Endothelial cell of hepatic sinusoid (primary cell): ENCODE data around the gene MAPK8.

ENCODE experiments used
- in situ Hi-C: cut with HindIII; loops from 2 replicates; pipeline ENCODE4 v1.10.0; 2017; ENCODE audit warnings: low sequenced_read_pairs

MAPK8 gene

DNA sequence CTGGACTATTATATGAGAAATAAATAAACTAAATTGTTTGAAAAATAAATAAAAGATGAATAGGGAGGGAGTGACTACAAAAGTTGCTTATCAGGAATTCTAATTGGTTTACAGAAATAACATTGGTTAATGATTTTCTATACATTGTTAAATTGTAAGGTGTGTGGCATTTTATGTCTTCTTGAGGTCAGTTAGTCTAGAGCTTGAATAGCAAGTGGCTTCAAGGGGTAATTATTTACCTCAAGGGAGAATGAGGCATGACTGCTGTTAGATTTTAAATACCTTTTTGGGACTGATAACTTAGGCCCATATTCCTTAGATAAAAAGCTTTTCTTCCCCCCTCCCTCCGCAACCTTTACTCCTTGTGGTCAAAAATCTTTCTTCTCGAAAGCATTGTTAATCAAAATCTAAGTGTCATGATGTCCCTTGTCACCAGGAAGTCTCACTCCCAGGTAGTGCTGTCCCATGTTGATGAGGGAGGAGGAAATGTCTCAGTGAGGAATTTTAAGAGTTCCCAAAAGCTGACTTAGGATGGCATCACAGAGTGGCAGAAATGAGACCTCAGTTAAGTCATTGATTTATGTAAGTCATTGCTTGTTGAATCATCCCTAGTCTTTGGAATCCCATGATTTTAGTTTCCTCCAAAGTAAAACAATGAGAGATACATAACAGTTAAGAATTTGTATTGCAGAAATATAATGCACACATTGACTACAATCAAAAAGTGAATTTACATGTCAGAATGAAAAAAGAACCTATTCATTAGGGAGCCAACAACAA lies 71.5 kb downstream of the MAPK8 start:
- in situ Hi-C loops = no loop called here

DNA sequence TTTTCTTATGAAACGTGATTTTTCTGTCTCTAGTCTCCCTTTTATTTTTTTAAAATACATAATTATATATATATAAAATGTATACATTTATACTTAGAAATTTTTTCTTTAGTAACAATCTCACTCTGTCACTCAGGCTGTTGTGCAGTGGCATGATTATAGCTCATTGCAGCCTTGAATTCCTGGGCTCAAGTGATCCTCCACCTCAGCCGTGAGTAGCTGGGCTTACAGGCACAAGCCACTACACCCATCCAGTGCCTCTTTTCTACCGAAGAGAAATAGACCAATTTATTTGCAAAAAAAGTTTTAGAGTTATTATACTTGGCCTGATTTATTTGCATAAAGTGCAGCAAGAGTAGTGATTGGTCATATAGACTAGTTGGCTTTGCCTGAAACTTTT lies 72.2 kb downstream of the MAPK8 start:
- in situ Hi-C loops = no loop called here

DNA sequence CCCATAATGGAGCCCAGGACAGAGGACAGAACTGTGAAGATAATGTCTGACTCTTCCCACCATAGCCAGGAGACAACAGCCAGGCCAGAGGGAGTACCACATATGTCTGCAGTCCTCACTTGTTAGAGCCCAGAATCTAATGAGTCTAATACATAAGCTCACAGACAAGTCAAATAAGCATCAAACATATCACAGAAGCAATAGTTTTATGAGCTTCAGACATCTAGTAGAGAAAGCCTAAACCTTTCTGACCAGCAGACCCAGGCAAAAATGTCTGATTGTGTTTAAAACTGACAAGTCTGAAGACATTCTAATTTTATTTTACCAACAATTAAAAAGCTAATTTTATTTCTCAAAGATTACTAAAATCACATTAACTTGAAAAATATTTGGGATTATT lies 75.5 kb downstream of the MAPK8 start:
- in situ Hi-C loops = no loop called here

GRCh38 chr10:48382982-48383381 lies 76.5 kb downstream of the MAPK8 start:
- in situ Hi-C loops = no loop called here

DNA sequence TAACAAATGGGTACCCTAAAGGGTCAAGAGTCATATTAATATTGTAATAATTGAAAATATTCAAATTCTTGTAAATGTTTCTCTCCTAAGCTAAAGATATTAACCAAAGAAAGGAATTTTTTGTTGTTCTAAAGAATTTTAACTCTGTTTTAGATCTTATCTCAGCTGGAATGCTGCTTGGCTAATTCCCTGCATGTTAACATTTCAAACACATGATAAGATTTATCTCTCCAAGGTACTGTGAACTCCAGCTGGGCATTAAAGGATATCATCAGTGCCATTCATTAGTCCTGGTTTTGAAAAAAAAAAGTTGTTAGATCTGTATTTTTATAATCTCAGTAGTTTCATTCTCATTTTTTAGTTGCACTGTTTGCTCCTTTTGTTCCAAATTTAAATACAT lies 76.9 kb downstream of the MAPK8 start:
- in situ Hi-C loops = no loop called here

- in situ Hi-C loops = no loop called here
Measured at GRCh38 chr10:48384699-48384982, 78.2 kb downstream of the MAPK8 start.

GRCh38 chr10:48389272-48389671 lies 82.8 kb downstream of the MAPK8 start:
- in situ Hi-C loops = no loop called here

DNA sequence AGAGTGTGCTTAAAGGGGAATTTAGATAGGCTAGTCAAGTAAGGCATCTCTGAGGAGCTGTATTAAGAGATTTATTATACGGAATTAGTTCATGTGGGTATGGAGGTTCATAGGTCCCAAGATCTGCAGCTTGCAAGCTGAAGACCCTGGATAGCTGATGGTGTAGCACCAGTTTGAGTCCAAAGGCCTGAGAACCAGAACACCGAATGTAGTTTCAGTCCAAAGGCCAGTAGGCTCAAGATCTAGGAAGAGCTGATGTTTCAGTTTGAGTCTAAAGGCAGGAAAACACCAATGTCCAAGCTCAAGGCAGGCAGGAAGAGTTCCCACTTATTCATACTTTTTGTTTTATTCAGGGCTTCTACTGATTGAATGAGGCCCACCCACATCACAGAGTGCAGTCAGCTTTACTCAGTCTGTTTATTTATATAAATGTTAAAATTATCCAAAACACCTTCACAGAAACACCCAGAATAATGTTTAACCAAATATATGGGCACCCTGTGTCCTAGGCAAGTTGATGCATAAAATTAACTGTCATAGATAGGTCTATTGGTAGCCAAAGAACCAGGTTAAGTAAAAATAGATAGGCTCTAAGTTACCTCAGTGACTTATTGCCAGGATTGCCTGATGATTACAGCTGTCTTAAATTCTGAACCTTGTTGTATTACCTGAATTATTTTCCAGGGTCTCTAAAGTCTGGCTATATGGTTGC lies 83.5 kb downstream of the MAPK8 start:
- in situ Hi-C loops = no loop called here

- in situ Hi-C loops = no loop called here
Measured at GRCh38 chr10:48390558-48390871, 84.0 kb downstream of the MAPK8 start.

- in situ Hi-C loops = no loop called here
Measured at GRCh38 chr10:48390933-48391845, 84.7 kb downstream of the MAPK8 start.

GRCh38 chr10:48391994-48392393 lies 85.5 kb downstream of the MAPK8 start:
- in situ Hi-C loops = no loop called here

GRCh38 chr10:48398261-48398660 lies 91.8 kb downstream of the MAPK8 start:
- in situ Hi-C loops = no loop called here

DNA sequence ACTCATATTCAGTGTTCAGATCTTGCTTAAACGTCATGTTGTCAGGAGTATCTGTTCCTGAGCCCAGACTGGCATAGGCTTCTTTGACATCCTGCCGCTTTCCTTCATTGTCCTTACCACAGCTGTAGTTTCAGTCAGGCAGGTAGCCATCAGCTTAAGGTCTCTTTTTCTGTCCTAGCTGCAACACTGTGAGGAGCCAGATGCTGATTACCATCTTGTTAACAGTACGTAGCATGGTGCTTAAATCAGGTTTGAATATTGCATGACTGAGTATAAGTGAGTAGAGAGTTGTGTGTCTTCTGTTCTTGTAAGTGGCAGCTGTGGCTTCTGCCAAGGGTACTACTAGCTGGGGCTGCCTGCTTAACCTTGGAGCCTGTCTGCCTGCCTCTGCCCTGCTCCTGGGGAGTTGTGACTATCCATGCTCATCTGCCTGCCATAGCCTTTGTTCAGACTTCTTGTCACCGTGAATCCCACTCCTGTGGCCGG lies 92.6 kb downstream of the MAPK8 start:
- in situ Hi-C loops = no loop called here

DNA sequence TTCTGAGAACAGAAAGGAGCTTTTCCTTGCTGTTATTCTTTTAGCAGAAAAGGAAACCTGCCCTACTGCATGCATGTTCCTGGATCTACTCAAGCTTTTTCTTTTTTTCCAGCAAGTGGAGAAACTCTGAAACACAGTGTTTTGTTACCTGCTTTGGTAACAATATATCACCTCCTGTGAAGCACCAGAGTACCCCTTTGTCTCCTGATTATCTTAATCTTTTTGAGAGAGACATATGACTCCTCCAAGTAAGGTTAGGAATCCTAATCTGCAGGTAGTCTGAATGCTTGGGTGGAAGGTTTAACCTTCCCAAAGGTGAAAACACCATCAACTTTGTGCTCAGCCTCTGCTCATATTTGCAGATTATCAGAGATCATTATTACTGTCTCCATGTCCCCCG lies 93.1 kb downstream of the MAPK8 start:
- in situ Hi-C loops = no loop called here

DNA sequence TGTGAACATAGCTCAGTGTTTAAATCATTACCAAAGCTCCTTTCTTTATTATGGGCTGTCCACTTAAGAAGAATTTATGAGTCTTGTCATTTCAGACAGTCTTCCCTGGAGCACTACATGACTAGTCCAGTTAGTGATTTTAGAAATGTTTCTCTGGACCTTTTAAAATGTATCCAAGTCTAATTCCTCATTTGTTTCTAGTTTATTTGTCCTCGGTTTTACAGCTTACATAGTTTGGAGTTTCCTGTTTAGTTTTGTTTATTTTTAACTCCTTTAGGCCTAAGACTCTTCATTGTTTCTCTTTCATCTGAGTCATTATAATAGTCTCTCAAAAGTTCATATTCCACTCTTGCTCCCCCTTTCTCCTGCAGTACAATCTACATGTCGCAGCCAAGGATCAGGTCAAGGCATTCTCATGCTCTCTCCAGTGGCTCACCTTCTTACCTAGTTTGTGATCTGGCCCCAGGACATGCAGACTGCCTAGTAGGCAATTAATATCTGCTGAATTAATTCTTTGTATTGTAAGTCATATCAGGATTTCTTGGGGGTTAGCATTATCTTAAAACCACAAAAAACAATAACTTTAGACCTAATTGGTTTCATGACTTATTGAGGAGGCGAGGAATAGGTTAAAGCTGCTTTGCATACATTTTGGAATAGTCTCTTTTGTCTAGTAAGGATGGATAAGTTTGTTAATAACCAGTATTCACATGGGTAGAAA lies 93.8 kb downstream of the MAPK8 start:
- in situ Hi-C loops = no loop called here

DNA sequence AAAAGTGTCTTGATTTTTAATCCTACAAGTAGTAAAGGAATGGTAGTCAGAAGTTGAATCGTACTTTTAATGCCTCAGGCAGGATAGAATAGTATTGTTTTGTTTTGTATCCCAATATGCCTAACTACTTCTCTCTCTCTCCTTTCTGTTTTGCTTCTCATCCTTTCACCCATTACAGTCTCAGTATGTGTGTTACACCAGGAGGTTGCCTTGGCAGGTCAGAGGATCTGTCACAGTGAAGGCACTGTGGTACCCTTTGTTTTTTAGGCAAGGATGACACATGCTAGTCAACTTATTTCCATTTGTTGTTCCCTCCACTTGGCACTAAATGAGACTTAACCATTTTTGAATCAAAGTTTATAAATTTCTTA lies 94.4 kb downstream of the MAPK8 start:
- in situ Hi-C loops = no loop called here

DNA sequence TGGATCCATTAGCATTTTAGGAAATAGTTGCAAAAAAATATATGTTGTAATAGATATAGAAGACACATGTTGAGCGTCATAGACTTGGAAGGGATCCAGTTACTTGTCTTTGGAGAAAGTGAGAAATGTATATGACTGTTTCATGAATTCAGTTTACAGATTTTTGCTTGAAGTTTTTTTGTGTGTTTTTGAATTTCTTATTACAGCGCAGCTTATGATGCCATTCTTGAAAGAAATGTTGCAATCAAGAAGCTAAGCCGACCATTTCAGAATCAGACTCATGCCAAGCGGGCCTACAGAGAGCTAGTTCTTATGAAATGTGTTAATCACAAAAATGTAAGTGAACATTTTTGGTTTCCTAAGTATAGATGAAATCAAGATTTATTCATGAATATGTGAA lies 98.2 kb downstream of the MAPK8 start:
- in situ Hi-C loops = no loop called here

DNA sequence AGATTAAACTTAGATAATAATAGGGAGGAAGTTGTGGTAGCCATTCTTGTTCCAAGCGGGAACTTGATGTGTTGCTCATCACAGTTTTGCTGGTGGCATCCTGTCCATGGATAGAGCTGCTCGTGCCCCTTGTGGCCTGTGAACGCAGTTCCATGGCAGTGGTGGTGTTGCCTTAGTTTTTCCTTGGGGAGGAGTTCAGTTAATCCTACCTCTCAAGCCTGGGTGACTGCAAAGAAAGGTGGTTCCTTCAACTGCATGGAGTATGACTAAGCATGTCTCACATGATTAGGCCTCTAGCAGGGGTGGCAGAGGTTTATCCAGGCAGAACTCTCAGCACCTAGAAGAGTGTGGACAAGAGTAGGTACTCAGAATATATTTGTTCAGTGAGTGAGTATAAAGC lies 99.7 kb downstream of the MAPK8 start:
- in situ Hi-C loops = no loop called here

DNA sequence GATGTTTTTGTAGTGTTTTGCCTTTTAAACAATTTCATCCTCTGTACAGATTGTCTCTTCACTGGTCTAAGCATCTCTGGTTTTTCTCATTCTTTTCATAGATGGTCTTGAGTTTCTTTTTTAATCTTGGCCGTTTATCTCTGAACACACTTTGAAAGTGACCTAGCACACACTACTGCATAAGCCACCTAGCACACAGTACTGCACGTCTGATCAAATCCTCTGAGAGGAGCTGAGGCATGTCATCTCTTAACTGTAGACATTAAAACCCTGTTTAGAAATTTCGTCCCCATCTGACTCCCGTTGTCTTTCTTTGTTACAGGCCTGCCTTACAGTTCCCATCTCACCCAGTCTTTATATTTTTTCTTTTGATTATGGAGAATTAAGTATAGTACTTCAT lies 100.2 kb downstream of the MAPK8 start:
- in situ Hi-C loops = no loop called here

DNA sequence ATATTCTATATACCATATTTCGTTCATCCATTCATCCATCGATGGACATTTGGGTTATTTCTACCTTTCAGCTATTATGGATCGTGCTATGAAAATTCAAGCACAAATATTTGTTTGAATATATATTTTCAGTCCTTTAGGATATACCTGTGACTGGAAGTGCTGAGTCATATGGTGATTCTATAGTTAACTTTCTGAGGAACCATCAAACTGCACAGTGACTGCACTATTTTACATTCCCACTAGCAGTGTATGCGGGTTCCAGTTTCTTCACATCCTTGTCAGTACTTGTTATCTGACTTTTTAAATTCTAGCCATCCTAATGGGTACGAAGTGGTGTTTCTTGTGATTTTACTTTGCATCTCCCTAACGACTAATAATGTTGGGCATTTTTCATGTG lies 104.0 kb downstream of the MAPK8 start:
- in situ Hi-C loops = no loop called here

- in situ Hi-C loops = no loop called here
Measured at GRCh38 chr10:48411510-48411909, 105.0 kb downstream of the MAPK8 start.
